H1 (cell line): ENCODE results near the gene CFAP61. TPM values are rescaled to one million over a fixed set of nuclear protein-coding genes. Genes with fewer than 3 reads are reported as not detected.

Source experiments
- CTCF ChIA-PET: fragments of 300-600 bp; sonication (Branson Sonifier 250); formaldehyde crosslinking; loops from one replicate; lab custom pipeline; 2021; ENCODE audit not compliant: partially characterized antibody; lab: Charles Lee
- POLR2A ChIA-PET: fragments of 300-600 bp; sonication (Branson Sonifier 250); formaldehyde crosslinking; loops from one replicate; lab custom pipeline; 2021; ENCODE audit warnings: inconsistent platforms; ENCODE audit not compliant: partially characterized antibody; lab: Charles Lee
- DNase-seq, 2 experiments: peaks; one replicate each; pipeline versions ENCODE4 v3.0.0 to v3.0.0-alpha.2; 2010 to 2022; ENCODE audit warnings: low spot score in 2 of 2, low read depth in 1 of 2, mixed read lengths in 1 of 2
- FAIRE-seq: peaks from 2 replicates; lab custom pipeline; 2011; peaks lifted over from hg19 to GRCh38; lab: Jason Lieb, UNC
- H2AFZ ChIP-seq: 2 replicates; pipeline ENCODE4 v1.8.1; 2012; ENCODE audit warnings: low read length, inconsistent platforms
- H2AK5ac ChIP-seq: 2 replicates; pipeline ENCODE4 v1.6.1; 2013; ENCODE audit warnings: low read depth, low read length
- H2BK120ac ChIP-seq: replicated peaks from 2 replicates; pipeline ENCODE3; 2013; ENCODE audit warnings: low read depth, low read length, inconsistent platforms
- H2BK12ac ChIP-seq: 2 replicates; pipeline ENCODE4 v1.6.1; 2013; ENCODE audit warnings: low read depth, low read length
- H2BK15ac ChIP-seq: 2 replicates; pipeline ENCODE4 v1.6.1; 2013; ENCODE audit warnings: low read length
- H2BK20ac ChIP-seq: 2 replicates; pipeline ENCODE4 v1.6.1; 2013; ENCODE audit warnings: low read length
- H2BK5ac ChIP-seq: 2 replicates; pipeline ENCODE4 v1.6.1; 2013; ENCODE audit warnings: low read depth, low read length
- H3K14ac ChIP-seq: 2 replicates; pipeline ENCODE4 v1.6.1; 2013; ENCODE audit warnings: inconsistent platforms; ENCODE audit not compliant: insufficient read length
- H3K18ac ChIP-seq: 2 replicates; pipeline ENCODE4 v1.6.1; 2013; ENCODE audit warnings: low read length; ENCODE audit errors: extremely low read depth
- H3K23ac ChIP-seq: 2 replicates; pipeline ENCODE4 v1.6.1; 2013; ENCODE audit warnings: inconsistent platforms; ENCODE audit not compliant: insufficient read length
- H3K23me2 ChIP-seq: 2 replicates; pipeline ENCODE4 v1.6.1; 2013; ENCODE audit warnings: low read depth, low read length
- H3K27ac ChIP-seq: 2 replicates; pipeline ENCODE4 v1.6.1; 2011; ENCODE audit warnings: low read depth, low read length, inconsistent platforms
- H3K27me3 ChIP-seq, 4 experiments: replicated peaks in 1 of 4; 1 replicate in 1 of 4; 2 replicates in 3 of 4; pipeline versions ENCODE4 v1.6.1 to v1.8.1; 2011 to 2013; ENCODE audit warnings: low read length in 3 of 4, mild to moderate bottlenecking in 3 of 4, inconsistent platforms in 2 of 4, mixed read lengths in 2 of 4, moderate library complexity in 1 of 4; ENCODE audit not compliant: control insufficient read depth in 3 of 4, insufficient read depth in 3 of 4; ENCODE audit errors: extremely low read depth in 1 of 4
- H3K36me3 ChIP-seq, 4 experiments: 2 replicates each; pipeline versions ENCODE4 v1.6.1 to v1.8.1; 2011 to 2013; ENCODE audit warnings: mild to moderate bottlenecking in 4 of 4, low read length in 3 of 4, moderate library complexity in 2 of 4, control low read depth in 1 of 4, inconsistent platforms in 1 of 4; ENCODE audit not compliant: insufficient read depth in 4 of 4, control insufficient read depth in 2 of 4
- H3K4ac ChIP-seq: replicated peaks from 2 replicates; pipeline ENCODE3; 2013; ENCODE audit warnings: low read length, low read depth, mixed read lengths, inconsistent platforms; ENCODE audit not compliant: insufficient read length
- H3K4me1 ChIP-seq, 4 experiments: replicated peaks in 1 of 4; 1 replicate in 1 of 4; 2 replicates in 3 of 4; pipeline versions ENCODE4 v1.6.1 to v1.8.1; 2011 to 2013; ENCODE audit warnings: low read length in 3 of 4, inconsistent platforms in 2 of 4, mixed read lengths in 1 of 4; ENCODE audit not compliant: insufficient read depth in 4 of 4, control insufficient read depth in 3 of 4
- H3K4me2 ChIP-seq, 2 experiments: 2 replicates each; pipeline versions ENCODE4 v1.6.1 to v1.8.1; 2011 to 2013; ENCODE audit warnings: low read depth in 2 of 2, low read length in 2 of 2, control low read depth in 1 of 2, inconsistent platforms in 1 of 2, mild to moderate bottlenecking in 1 of 2; ENCODE audit not compliant: insufficient read depth in 1 of 2
- H3K4me3 ChIP-seq, 4 experiments: fragments of 200-600, 300-600 bp in 1 of 4; sonication (generic), shearing (Covaris generic), sonication (Bioruptor Twin) in 1 of 4; 2 replicates each; pipeline versions ENCODE4 v1.5.1 to v1.8.1; 2011 to 2016; ENCODE audit warnings: low read length in 4 of 4, low read depth in 3 of 4, control low read depth in 2 of 4, inconsistent platforms in 2 of 4, mild to moderate bottlenecking in 2 of 4, mixed read lengths in 1 of 4, moderate library complexity in 1 of 4; ENCODE audit not compliant: insufficient read depth in 2 of 4; ENCODE audit errors: extremely low read depth in 1 of 4
- H3K56ac ChIP-seq: replicated peaks from 2 replicates; pipeline ENCODE3; 2013; ENCODE audit warnings: low read depth, mild to moderate bottlenecking, mixed read lengths, low read length, inconsistent platforms; ENCODE audit not compliant: insufficient read length
- H3K79me1 ChIP-seq: 2 replicates; pipeline ENCODE4 v1.6.1; 2013; ENCODE audit warnings: low read depth, low read length, control low read depth
- H3K79me2 ChIP-seq, 2 experiments: 2 replicates each; pipeline versions ENCODE4 v1.6.1 to v1.8.1; 2012 to 2013; ENCODE audit warnings: low read length in 2 of 2, mild to moderate bottlenecking in 2 of 2, inconsistent platforms in 1 of 2; ENCODE audit not compliant: insufficient read depth in 2 of 2, control insufficient read depth in 1 of 2
- H3K9ac ChIP-seq, 4 experiments: replicated peaks in 1 of 4; 1 replicate in 1 of 4; 2 replicates in 3 of 4; pipeline versions ENCODE4 v1.6.1 to v1.8.1; 2011 to 2013; ENCODE audit warnings: low read depth in 3 of 4, low read length in 3 of 4, control low read depth in 2 of 4, mild to moderate bottlenecking in 2 of 4, moderate library complexity in 2 of 4, inconsistent platforms in 1 of 4; ENCODE audit errors: extremely low read depth in 1 of 4
- H3K9me3 ChIP-seq, 2 experiments: 2 replicates each; pipeline versions ENCODE4 v1.6.1 to v1.8.1; 2012 to 2013; ENCODE audit warnings: mild to moderate bottlenecking in 2 of 2, moderate library complexity in 2 of 2, control low read depth in 1 of 2, inconsistent platforms in 1 of 2, low read depth in 1 of 2, low read length in 1 of 2, mixed read lengths in 1 of 2; ENCODE audit not compliant: insufficient read depth in 2 of 2
- H4K20me1 ChIP-seq, 2 experiments: replicated peaks in 1 of 2; 2 replicates each; pipeline versions ENCODE3 to v1.8.1; 2011 to 2013; ENCODE audit warnings: inconsistent platforms in 2 of 2, low read length in 2 of 2, mild to moderate bottlenecking in 1 of 2; ENCODE audit not compliant: insufficient read depth in 2 of 2, control insufficient read depth in 1 of 2
- H4K5ac ChIP-seq: 2 replicates; pipeline ENCODE4 v1.6.1; 2013; ENCODE audit warnings: low read length, low read depth, mixed read lengths, inconsistent platforms; ENCODE audit not compliant: insufficient read length
- H4K8ac ChIP-seq: 2 replicates; pipeline ENCODE4 v1.8.0; 2013; ENCODE audit warnings: mild to moderate bottlenecking, moderate library complexity, low read length, inconsistent platforms; ENCODE audit not compliant: insufficient read depth; ENCODE audit errors: extremely low read depth
- H4K91ac ChIP-seq: replicated peaks from 2 replicates; pipeline ENCODE3; 2013; ENCODE audit warnings: low read length, mixed read lengths, inconsistent platforms; ENCODE audit not compliant: insufficient read length
- BACH1 ChIP-seq: IDR thresholded peaks from 2 replicates; pipeline ENCODE4 v1.6.1; 2012; ENCODE audit warnings: low read length, improper control_type of control experiment
- BRCA1 ChIP-seq: IDR thresholded peaks from 2 replicates; pipeline ENCODE4 v1.6.1; 2012; ENCODE audit warnings: low read depth, low read length, improper control_type of control experiment
- FOSL1 ChIP-seq: IDR thresholded peaks from 2 replicates; pipeline ENCODE4 v1.6.1; 2011; ENCODE audit warnings: mild to moderate bottlenecking, low read depth, low read length, moderate library complexity; ENCODE audit not compliant: insufficient read depth
- KDM4A ChIP-seq: IDR thresholded peaks from one replicate; pipeline ENCODE4 v1.7.1; 2012; ENCODE audit warnings: low read depth, mild to moderate bottlenecking, moderate library complexity, low read length, inconsistent platforms; ENCODE audit not compliant: severe bottlenecking
- POLR2A ChIP-seq, 2 experiments: IDR thresholded peaks; 1 replicate in 1 of 2; 2 replicates in 1 of 2; pipeline ENCODE4 v1.6.1; 2011; ENCODE audit warnings: low read depth in 2 of 2, low read length in 2 of 2, mild to moderate bottlenecking in 2 of 2; ENCODE audit errors: control extremely low read depth in 1 of 2
- SP1 ChIP-seq: IDR thresholded peaks from 2 replicates; pipeline ENCODE4 v1.6.1; 2011; ENCODE audit warnings: low read depth, low read length
- TEAD4 ChIP-seq: IDR thresholded peaks from 2 replicates; pipeline ENCODE4 v1.6.1; 2012; ENCODE audit warnings: low read depth, low read length, inconsistent platforms, mixed read lengths
- ZNF274 ChIP-seq: IDR thresholded peaks from 2 replicates; pipeline ENCODE4 v1.7.0; 2012; ENCODE audit warnings: low read length, borderline replicate concordance; ENCODE audit errors: extremely low read depth
- WGBS, 2 experiments: shearing (Covaris generic) in 1 of 2; methylation state at CpG; one replicate each; pipeline versions ENCODE4 v1.1.6 to v1.1.7; 2013 to 2015; ENCODE audit warnings: low lambda C conversion rate in 2 of 2, mixed read lengths in 2 of 2, inconsistent platforms in 1 of 2, low coverage in 1 of 2, missing lambda C conversion rate in 1 of 2; ENCODE audit not compliant: insufficient replicate concordance in 2 of 2, insufficient coverage in 1 of 2, insufficient read length in 1 of 2; ENCODE audit errors: extremely low coverage in 1 of 2, missing lambda C conversion rate in 1 of 2; 5-methylcytosine and 5-hydroxymethylcytosine counted together
- polyA plus RNA-seq, 7 experiments: library from polyadenylated mRNA; depleted of rRNA in 3 of 7; stranded (reverse) in 5 of 7; unstranded in 2 of 7; fragments of >200 nt in 5 of 7; fragments of 200-250 nt in 2 of 7; gene quantifications; 1 replicate in 5 of 7; 2 replicates in 1 of 7; 4 replicates in 1 of 7; pipeline versions ENCODE4 v1.2.1 to v1.2.3, GENCODE V29; 2011 to 2013; ENCODE audit warnings: missing spikeins in 2 of 7, mixed read lengths in 2 of 7
- total RNA-seq: library from RNA; stranded (reverse); fragmentation: NEBNext Ultra II Directional; extraction: Animal tissue kit (Norgen Biotek cat#: 25700); gene quantifications from 2 replicates; pipeline ENCODE4 v1.2.1, GENCODE V29; 2021

The CFAP61 gene
- total and polyA plus RNA-seq, 2 of the 8 experiments (the other 6 are each of a cell fraction or from before 2014, with no cell fraction given) = 0.29 to 0.61 TPM

GRCh38 chr20:20390393-20390792, 338.1 kb downstream of the CFAP61 start:
- no peak for FAIRE-seq

More at GRCh38 chr20:20390393-20390792, 338.1 kb downstream of the CFAP61 start:
- H2BK20ac ChIP-seq = no peak overlapping the region
- TF ChIP-seq ZNF274 = no peak
- no peak for TF ChIP-seq TEAD4
- no peak for TF ChIP-seq BRCA1
- no peak for TF ChIP-seq FOSL1
- TF ChIP-seq KDM4A = no peak
- TF ChIP-seq BACH1 = no peak
- TF ChIP-seq SP1 = no peak
- TF ChIP-seq POLR2A (IDR thresholded peaks at IDR 0.05; ENCODE audit: control extremely low read depth in 1 of 2, low read depth in 2 of 2, low read length in 2 of 2) = no peak
- TF ChIP-seq, all 59 proteins: peak for 0
- no peaks in the 10 kb centered on the region for H3K9me3 ChIP-seq
- H2BK120ac ChIP-seq = no peak overlapping the region
- no peaks in the 10 kb centered on the region for H3K27me3 ChIP-seq
- no peak overlapping the region for H3K27ac ChIP-seq
- no peak overlapping the region for H2BK15ac ChIP-seq
- no peak overlapping the region for H4K8ac ChIP-seq
- H2BK5ac ChIP-seq = no peak overlapping the region
- H4K20me1 ChIP-seq = peaks cover 0 to 2% of the 10 kb centered on the region in 2 experiments
- no peak for DNase-seq
- H3K4ac ChIP-seq = no peak overlapping the region
- no peak overlapping the region for H3K14ac ChIP-seq
- ChIA-PET CTCF (interaction anchor here (0.6 to 1.0 kb wide), 3 partner anchors 8 to 578 kb away, joined by 3 read pairs; no protein-coding TSS in a partner anchor), POLR2A (interaction anchor here (1.0 kb wide), 1 partner anchor 12 kb away, joined by 3 read pairs; no protein-coding TSS in a partner anchor)
- H2BK12ac ChIP-seq = no peak overlapping the region
- H3K79me1 ChIP-seq = no peaks in the 10 kb centered on the region
- H3K9ac ChIP-seq = no peak overlapping the region
- no peak overlapping the region for H2AK5ac ChIP-seq
- H2AFZ ChIP-seq = no peak overlapping the region
- H3K4me1 ChIP-seq = peaks cover 0 to 5% (median 3%) of the 10 kb centered on the region in 4 experiments; a peak in 2 of 7 replicates
- 88% methylated on average over 9 of the region's 9 CpGs; no CpG with 5 or more reads in 1 of the 2 experiments for WGBS, 2 experiments
- H3K4me2 ChIP-seq = no peak overlapping the region
- H4K5ac ChIP-seq = no peak overlapping the region
- H3K36me3 ChIP-seq = no peaks in the 10 kb centered on the region
- no peak overlapping the region for H3K4me3 ChIP-seq
- H3K79me2 ChIP-seq = no peaks in the 10 kb centered on the region
- H3K56ac ChIP-seq = no peak overlapping the region
- H3K18ac ChIP-seq = no peak overlapping the region
- no peaks in the 10 kb centered on the region for H3K23me2 ChIP-seq
- no peak overlapping the region for H4K91ac ChIP-seq
- no peak overlapping the region for H3K23ac ChIP-seq
